Astrocyte of the spinal cord (primary cell): ENCODE measurements around the gene TUBB8.
"Not testable (repeated sequence)": the region's sequence is repeated elsewhere in the genome, so short reads cannot be mapped to it uniquely, and the experiment has no call there.

Source experiments
- DNase-seq: peaks from one replicate; pipeline ENCODE4 v3.0.0; 2011; ENCODE audit warnings: low read depth, low spot score
- H3K4me3 ChIP-seq: 2 replicates; pipeline ENCODE4 v1.5.1; 2011; ENCODE audit warnings: low read depth, mild to moderate bottlenecking, low read length, moderate library complexity
- CTCF ChIP-seq: IDR thresholded peaks from 2 replicates; pipeline ENCODE4 v1.5.1; 2012; ENCODE audit warnings: low read depth, mild to moderate bottlenecking, low read length, inconsistent platforms
- in situ Hi-C: cut with HindIII; loops from 2 replicates; pipeline ENCODE4 v1.10.0; 2017; ENCODE audit warnings: low sequenced_read_pairs

Gene TUBB8

GRCh38 chr10:83930-84530 is 34.9 kb upstream of the TUBB8 start:
- TF ChIP-seq CTCF = no peak
- in situ Hi-C loops = no loop called here
- no peak overlapping the region for H3K4me3 ChIP-seq
- DNase-seq = no peak

GRCh38 chr10:80477-81105 is 31.5 kb upstream of the TUBB8 start:
- no peak for DNase-seq
- no peak for TF ChIP-seq CTCF
- H3K4me3 ChIP-seq = no peak overlapping the region
- in situ Hi-C loops = no loop called here

- no peak overlapping the region for H3K4me3 ChIP-seq
- in situ Hi-C loops = no loop called here
- no peak for DNase-seq
- no peak for TF ChIP-seq CTCF
These were observed 30.6 kb upstream of the TUBB8 start for GRCh38 chr10:79532-80215.

GRCh38 chr10:78556-78955 is 29.5 kb upstream of the TUBB8 start:
- no peak overlapping the region for H3K4me3 ChIP-seq
- in situ Hi-C loops = no loop called here
- TF ChIP-seq CTCF = no peak
- DNase-seq = no peak

GRCh38 chr10:74266-74621 is 25.1 kb upstream of the TUBB8 start:
- DNase-seq, in situ Hi-C loops: not testable (repeated sequence)
- peak overlapping the region; percentile 46 for H3K4me3 ChIP-seq

- TF ChIP-seq CTCF = peak; percentile 75
- DNase-seq = peak; percentile 56
- in situ Hi-C loops = not testable (repeated sequence)
- peak overlapping the region; percentile 46 for H3K4me3 ChIP-seq
These were observed 24.6 kb upstream of the TUBB8 start for GRCh38 chr10:73543-74265.

- in situ Hi-C loops, DNase-seq, H3K4me3 ChIP-seq: not testable (repeated sequence)
These were observed 19.1 kb upstream of the TUBB8 start for GRCh38 chr10:68156-68555.

GRCh38 chr10:49926-50325 is 830 bp upstream of the TUBB8 start:
- DNase-seq, H3K4me3 ChIP-seq, in situ Hi-C loops: not testable (repeated sequence)

GRCh38 chr10:47864-48263 is 1.2 kb downstream of the TUBB8 start:
- in situ Hi-C loops, DNase-seq, H3K4me3 ChIP-seq: not testable (repeated sequence)

- H3K4me3 ChIP-seq, DNase-seq, in situ Hi-C loops: not testable (repeated sequence)
These were observed 35.8 kb downstream of the TUBB8 start for GRCh38 chr10:13315-13635.
